Stimulated activated naive B cell treated with anti-CD40 and anti-IgM and Interleukin-4, amounts not matched to agents 10 μg/mL and 1 μg/mL and 100 μg/mL, for 72 hours (primary cell): Measurements from ENCODE around the gene TNIK.
"Not testable (repeated sequence)": the region's sequence is repeated elsewhere in the genome, so short reads cannot be mapped to it uniquely, and the experiment has no call there.

Experiments
- ATAC-seq, 2 donors: fragments of 150-1000 bp; cut with Tn5 transposase; replicated peaks; 2 replicates each; pipeline ENCODE4 v1.10.0; 2021; ENCODE audit warnings: moderate library complexity in 1 of 2
- DNase-seq: peaks from one replicate; pipeline ENCODE4 v3.0.0; 2021
- H3K27ac Mint-ChIP-seq: one replicate; pipeline ENCODE4 v1.8.0; 2022; ENCODE audit warnings: mild to moderate bottlenecking, mixed read lengths
- H3K27me3 Mint-ChIP-seq, 2 donors: one replicate each; pipeline ENCODE4 v1.8.0; 2022; ENCODE audit warnings: mixed read lengths in 2 of 2
- H3K36me3 Mint-ChIP-seq, 2 donors: one replicate each; pipeline ENCODE4 v1.8.0; 2022; ENCODE audit warnings: mixed read lengths in 2 of 2, mild to moderate bottlenecking in 1 of 2
- H3K4me1 Mint-ChIP-seq, 2 donors: one replicate each; pipeline ENCODE4 v1.8.0; 2022; ENCODE audit warnings: mixed read lengths in 2 of 2, mild to moderate bottlenecking in 1 of 2
- H3K4me3 Mint-ChIP-seq, 2 donors: one replicate each; pipeline ENCODE4 v1.8.0; 2022; ENCODE audit warnings: mild to moderate bottlenecking in 2 of 2, mixed read lengths in 2 of 2, moderate library complexity in 1 of 2
- H3K9me3 Mint-ChIP-seq, 2 donors: one replicate each; pipeline ENCODE4 v1.8.0; 2022; ENCODE audit warnings: mixed read lengths in 2 of 2, mild to moderate bottlenecking in 1 of 2

Gene TNIK

GRCh38 chr3:171372694-171373093 lies 87.5 kb downstream of the TNIK start:
- Mint-ChIP-seq H3K4me1 (no peaks in the 10 kb centered on the region), H3K36me3 (no peaks in the 10 kb centered on the region)

GRCh38 chr3:171371354-171371753 lies 88.9 kb downstream of the TNIK start:
- no peak overlapping the region for H3K27ac Mint-ChIP-seq
- no peak overlapping the region for H3K4me3 Mint-ChIP-seq
- ATAC-seq = no peak

More at GRCh38 chr3:171372694-171373093, 87.5 kb downstream of the TNIK start:
- Mint-ChIP-seq H3K4me3 (no peak overlapping the region), H3K27ac (no peak overlapping the region), H3K27me3 (no peaks in the 10 kb centered on the region), H3K9me3 (no peaks in the 10 kb centered on the region)
- no peak for DNase-seq
- ATAC-seq = no peak

GRCh38 chr3:171369156-171369555 lies 91.0 kb downstream of the TNIK start:
- no peak overlapping the region for H3K27ac Mint-ChIP-seq
- H3K4me1 Mint-ChIP-seq = no peaks in the 10 kb centered on the region
- H3K36me3 Mint-ChIP-seq = no peaks in the 10 kb centered on the region
- H3K4me3 Mint-ChIP-seq = no peak overlapping the region
- no peak for ATAC-seq
- H3K27me3 Mint-ChIP-seq = no peaks in the 10 kb centered on the region
- DNase-seq = no peak
- H3K9me3 Mint-ChIP-seq = no peaks in the 10 kb centered on the region

More at GRCh38 chr3:171371354-171371753, 88.9 kb downstream of the TNIK start:
- Mint-ChIP-seq H3K4me1 (no peaks in the 10 kb centered on the region), H3K9me3 (no peaks in the 10 kb centered on the region), H3K36me3 (no peaks in the 10 kb centered on the region), H3K27me3 (no peaks in the 10 kb centered on the region)
- DNase-seq = no peak

GRCh38 chr3:171366738-171367137 lies 93.5 kb downstream of the TNIK start:
- not testable (repeated sequence) for H3K4me3 Mint-ChIP-seq, H3K27me3 Mint-ChIP-seq, DNase-seq, H3K36me3 Mint-ChIP-seq, H3K9me3 Mint-ChIP-seq, H3K27ac Mint-ChIP-seq, H3K4me1 Mint-ChIP-seq, ATAC-seq

- DNase-seq (no peak), ATAC-seq (no peak)
- H3K27ac Mint-ChIP-seq = no peak overlapping the region
- no peak overlapping the region for H3K4me3 Mint-ChIP-seq
- no peaks in the 10 kb centered on the region for H3K9me3 Mint-ChIP-seq
- no peaks in the 10 kb centered on the region for H3K36me3 Mint-ChIP-seq
- H3K4me1 Mint-ChIP-seq = no peaks in the 10 kb centered on the region
- H3K27me3 Mint-ChIP-seq = no peaks in the 10 kb centered on the region
These were observed 94.2 kb downstream of the TNIK start for GRCh38 chr3:171366043-171366442.

- no peak for DNase-seq
- H3K36me3 Mint-ChIP-seq = no peaks in the 10 kb centered on the region
- H3K4me1 Mint-ChIP-seq = no peaks in the 10 kb centered on the region
- H3K9me3 Mint-ChIP-seq = no peaks in the 10 kb centered on the region
- no peaks in the 10 kb centered on the region for H3K27me3 Mint-ChIP-seq
- no peak for ATAC-seq
- H3K4me3 Mint-ChIP-seq = no peak overlapping the region
- H3K27ac Mint-ChIP-seq = no peak overlapping the region
These were observed 94.7 kb downstream of the TNIK start for GRCh38 chr3:171365489-171365888.

GRCh38 chr3:171364500-171364899 lies 95.7 kb downstream of the TNIK start:
- no peak overlapping the region for H3K27ac Mint-ChIP-seq
- DNase-seq = no peak
- no peaks in the 10 kb centered on the region for H3K36me3 Mint-ChIP-seq
- no peaks in the 10 kb centered on the region for H3K4me1 Mint-ChIP-seq
- H3K9me3 Mint-ChIP-seq = no peaks in the 10 kb centered on the region
- no peak overlapping the region for H3K4me3 Mint-ChIP-seq
- ATAC-seq = no peak
- no peaks in the 10 kb centered on the region for H3K27me3 Mint-ChIP-seq

GRCh38 chr3:171363202-171363601 lies 97.0 kb downstream of the TNIK start:
- DNase-seq (no peak), ATAC-seq (no peak)
- Mint-ChIP-seq H3K4me1 (no peaks in the 10 kb centered on the region), H3K27me3 (no peaks in the 10 kb centered on the region), H3K4me3 (no peak overlapping the region), H3K9me3 (no peaks in the 10 kb centered on the region), H3K27ac (no peak overlapping the region), H3K36me3 (peaks cover 0 to 2% of the 10 kb centered on the region in 2 donors)

- ATAC-seq (no peak), DNase-seq (no peak)
- no peak overlapping the region for H3K27ac Mint-ChIP-seq
- H3K4me1 Mint-ChIP-seq = no peaks in the 10 kb centered on the region
- H3K27me3 Mint-ChIP-seq = no peaks in the 10 kb centered on the region
- H3K9me3 Mint-ChIP-seq = no peaks in the 10 kb centered on the region
- peaks cover 0 to 2% of the 10 kb centered on the region in 2 donors for H3K36me3 Mint-ChIP-seq
- no peak overlapping the region for H3K4me3 Mint-ChIP-seq
These were observed 97.6 kb downstream of the TNIK start for GRCh38 chr3:171362575-171362974.

GRCh38 chr3:171358881-171359198 lies 101.4 kb downstream of the TNIK start:
- ATAC-seq (no peak), DNase-seq (no peak)
- H3K4me3 Mint-ChIP-seq = no peak overlapping the region
- no peaks in the 10 kb centered on the region for H3K9me3 Mint-ChIP-seq
- no peaks in the 10 kb centered on the region for H3K4me1 Mint-ChIP-seq
- H3K27ac Mint-ChIP-seq = no peak overlapping the region
- H3K27me3 Mint-ChIP-seq = no peaks in the 10 kb centered on the region
- peaks cover 0 to 2% of the 10 kb centered on the region in 2 donors for H3K36me3 Mint-ChIP-seq

GRCh38 chr3:171358181-171358880 lies 101.9 kb downstream of the TNIK start:
- no peak for ATAC-seq
- Mint-ChIP-seq H3K4me1 (no peaks in the 10 kb centered on the region), H3K36me3 (peaks cover 0 to 2% of the 10 kb centered on the region in 2 donors), H3K27ac (no peak overlapping the region), H3K9me3 (no peaks in the 10 kb centered on the region), H3K27me3 (no peaks in the 10 kb centered on the region), H3K4me3 (no peak overlapping the region)
- DNase-seq = no peak

- H3K9me3 Mint-ChIP-seq = no peaks in the 10 kb centered on the region
- H3K36me3 Mint-ChIP-seq = peaks cover 0 to 2% of the 10 kb centered on the region in 2 donors
- no peak for ATAC-seq
- no peak overlapping the region for H3K27ac Mint-ChIP-seq
- no peaks in the 10 kb centered on the region for H3K4me1 Mint-ChIP-seq
- no peaks in the 10 kb centered on the region for H3K27me3 Mint-ChIP-seq
- H3K4me3 Mint-ChIP-seq = no peak overlapping the region
- no peak for DNase-seq
These were observed 102.5 kb downstream of the TNIK start for GRCh38 chr3:171357721-171358120.

GRCh38 chr3:171356251-171356650 lies 104.0 kb downstream of the TNIK start:
- H3K9me3 Mint-ChIP-seq = no peaks in the 10 kb centered on the region
- no peak overlapping the region for H3K27ac Mint-ChIP-seq
- H3K36me3 Mint-ChIP-seq = peaks cover 0 to 2% of the 10 kb centered on the region in 2 donors
- DNase-seq (no peak), ATAC-seq (no peak)
- H3K4me3 Mint-ChIP-seq = no peak overlapping the region
- no peaks in the 10 kb centered on the region for H3K4me1 Mint-ChIP-seq
- no peaks in the 10 kb centered on the region for H3K27me3 Mint-ChIP-seq

GRCh38 chr3:171354706-171355582 lies 105.3 kb downstream of the TNIK start:
- no peaks in the 10 kb centered on the region for H3K9me3 Mint-ChIP-seq
- no peak for ATAC-seq
- no peaks in the 10 kb centered on the region for H3K4me1 Mint-ChIP-seq

More at GRCh38 chr3:171354706-171355582, 105.3 kb downstream of the TNIK start:
- peaks cover 0 to 2% of the 10 kb centered on the region in 2 donors for H3K36me3 Mint-ChIP-seq
- H3K27ac Mint-ChIP-seq = no peak overlapping the region
- no peaks in the 10 kb centered on the region for H3K27me3 Mint-ChIP-seq
- DNase-seq = no peak
- H3K4me3 Mint-ChIP-seq = no peak overlapping the region
